GM21515 (cell line): ENCODE results near the gene IGFALS.

Source experiments
- ATAC-seq: cut with Tn5 transposase; IDR thresholded peaks from one replicate; pipeline ENCODE4 v1.9.1; 2021; ENCODE audit not compliant: unreplicated experiment

The IGFALS gene

DNA sequence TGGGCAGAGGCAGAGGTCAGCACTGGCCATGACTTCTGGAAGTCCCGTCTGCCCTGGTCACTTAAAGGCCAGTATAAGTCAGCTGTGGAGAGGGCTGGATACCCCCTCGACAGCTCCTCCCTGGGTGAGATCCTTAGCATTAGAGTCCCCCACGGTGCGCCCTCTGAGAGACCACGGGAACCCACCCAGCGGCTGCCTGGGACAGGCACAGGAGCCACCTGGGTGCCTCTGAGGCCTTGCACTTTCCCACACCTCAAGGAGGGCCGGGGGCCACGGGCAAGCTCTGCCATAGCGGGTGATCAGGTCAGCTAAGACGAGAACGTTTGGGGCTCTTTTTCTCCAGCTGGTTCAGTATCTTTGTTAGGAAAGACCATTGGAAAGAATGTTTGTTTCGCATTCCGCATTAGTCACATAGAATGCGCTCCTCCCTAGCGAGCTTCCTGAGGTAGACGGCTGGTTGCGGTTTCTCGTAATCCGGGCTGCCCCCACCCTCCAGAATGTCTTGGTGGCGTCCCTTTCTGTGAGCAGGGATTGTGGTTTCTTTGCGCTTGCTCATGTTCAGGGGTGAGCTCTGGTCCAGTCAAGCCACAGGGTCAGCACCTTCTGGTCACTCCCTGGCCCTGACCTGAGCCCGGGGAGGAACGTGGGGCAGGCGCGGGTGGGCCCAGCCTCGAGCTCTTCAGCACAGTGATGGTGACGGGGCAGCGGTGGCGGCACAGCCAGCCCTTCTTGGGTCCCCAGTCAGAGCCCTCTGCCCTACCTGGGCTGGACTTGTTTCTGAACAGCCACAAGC is 47.4 kb downstream of the IGFALS start:
- no peak for ATAC-seq

DNA sequence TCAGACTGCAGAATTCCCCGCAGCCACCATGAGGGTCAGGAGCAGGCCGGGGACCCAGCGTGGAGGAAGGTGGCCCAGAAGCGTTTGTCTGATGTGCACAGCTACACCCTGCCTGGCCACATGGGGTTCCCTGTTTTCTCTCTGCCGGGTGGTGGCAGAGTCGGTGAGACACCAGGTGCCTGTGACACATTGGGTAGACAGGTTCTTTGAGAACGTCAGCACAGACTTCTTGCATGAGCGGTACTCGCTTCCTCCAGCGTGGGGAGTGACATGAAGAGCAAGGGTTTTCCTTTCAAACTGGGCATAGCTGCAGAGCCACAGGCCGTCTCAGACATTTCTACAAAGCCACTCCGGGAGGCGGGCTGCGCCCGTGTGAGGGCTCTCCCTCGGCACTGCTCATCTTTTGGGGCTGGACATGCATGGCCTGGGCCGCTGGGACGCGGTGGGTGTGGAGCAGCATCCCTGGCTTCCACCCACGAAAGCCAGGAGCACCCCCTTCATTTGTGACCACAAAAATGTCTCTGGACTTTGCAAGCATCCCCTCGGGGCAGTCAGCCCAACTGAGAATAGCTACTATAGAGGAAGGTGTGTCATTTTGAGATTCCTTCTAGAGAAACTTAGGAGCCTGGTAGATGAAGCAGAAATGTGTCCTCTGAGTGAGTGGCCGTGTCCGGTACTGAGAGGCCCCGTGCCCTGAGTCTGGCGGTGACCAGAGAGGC is 48.2 kb downstream of the IGFALS start:
- ATAC-seq = no peak

DNA sequence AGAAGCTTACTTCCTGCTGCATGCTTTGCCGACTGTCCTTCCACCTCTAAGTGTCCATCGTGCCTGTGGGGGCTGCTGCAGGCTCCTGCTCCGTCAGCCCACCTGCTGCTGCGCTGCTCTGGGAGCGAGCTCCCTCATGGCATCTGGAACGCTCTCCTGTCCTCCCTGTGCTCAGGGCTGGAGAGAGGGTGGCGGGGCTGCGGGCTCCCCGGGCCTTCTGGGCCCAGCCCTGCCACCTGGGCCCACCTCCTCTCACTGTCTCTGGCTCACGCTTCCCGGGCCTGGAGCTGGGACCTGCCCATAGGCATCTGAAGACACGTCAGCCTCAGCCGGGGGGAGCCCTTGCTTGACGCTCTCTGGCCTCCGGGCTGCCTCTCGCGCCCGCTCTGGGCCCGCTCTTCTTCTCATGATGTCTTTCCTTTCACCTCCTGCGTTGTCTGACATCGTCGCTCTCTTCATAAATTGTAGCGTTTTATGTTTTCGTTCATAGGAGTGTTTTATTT is 49.1 kb downstream of the IGFALS start:
- no peak for ATAC-seq

DNA sequence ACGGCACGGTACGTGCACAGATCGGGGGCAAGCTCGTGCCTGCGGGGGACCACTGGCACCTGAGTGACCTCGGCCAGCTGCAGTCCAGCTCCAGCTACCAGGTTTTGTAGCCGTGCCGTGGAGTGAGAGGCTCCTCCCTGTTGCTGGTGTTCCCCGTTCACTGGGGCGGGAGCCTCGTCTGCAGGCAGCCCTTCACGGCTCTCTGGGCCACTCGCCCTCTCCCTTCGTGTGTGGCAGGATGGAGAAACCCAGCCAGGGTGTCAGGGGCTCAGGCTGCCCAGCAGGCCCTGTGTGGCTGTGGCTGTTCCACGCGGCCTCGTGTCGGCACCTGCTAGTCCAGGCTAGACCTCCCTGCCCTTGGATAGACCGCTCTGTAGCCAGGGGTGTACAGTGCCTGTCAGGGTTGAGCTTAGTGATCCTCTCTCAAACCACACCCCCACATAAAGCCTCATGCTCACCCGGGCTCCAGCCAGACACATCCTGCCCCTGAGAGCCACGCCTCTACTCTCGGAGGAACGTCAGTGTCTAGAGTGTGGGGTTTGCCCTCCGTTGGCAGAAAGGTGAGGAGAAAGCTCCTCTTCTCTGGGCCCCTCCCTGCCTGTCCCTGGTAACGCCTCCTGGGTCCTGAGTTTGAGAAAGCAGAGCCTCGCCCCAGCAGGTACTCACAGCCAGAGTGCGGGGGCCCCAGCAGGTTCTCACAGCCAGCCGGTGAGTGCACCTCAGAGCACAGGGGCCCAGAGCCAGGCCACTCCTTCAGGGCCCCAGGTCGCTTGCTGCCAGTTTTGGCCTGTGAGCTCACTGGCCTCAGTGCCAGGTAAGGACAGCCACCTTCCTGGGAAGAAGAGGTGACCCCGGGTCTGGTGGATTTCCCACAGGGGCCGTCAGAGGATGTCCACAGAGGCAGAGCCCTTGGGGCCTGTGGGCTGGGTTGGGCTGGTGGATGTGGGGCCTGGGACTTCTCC is 49.8 kb downstream of the IGFALS start:
- ATAC-seq = no peak

DNA sequence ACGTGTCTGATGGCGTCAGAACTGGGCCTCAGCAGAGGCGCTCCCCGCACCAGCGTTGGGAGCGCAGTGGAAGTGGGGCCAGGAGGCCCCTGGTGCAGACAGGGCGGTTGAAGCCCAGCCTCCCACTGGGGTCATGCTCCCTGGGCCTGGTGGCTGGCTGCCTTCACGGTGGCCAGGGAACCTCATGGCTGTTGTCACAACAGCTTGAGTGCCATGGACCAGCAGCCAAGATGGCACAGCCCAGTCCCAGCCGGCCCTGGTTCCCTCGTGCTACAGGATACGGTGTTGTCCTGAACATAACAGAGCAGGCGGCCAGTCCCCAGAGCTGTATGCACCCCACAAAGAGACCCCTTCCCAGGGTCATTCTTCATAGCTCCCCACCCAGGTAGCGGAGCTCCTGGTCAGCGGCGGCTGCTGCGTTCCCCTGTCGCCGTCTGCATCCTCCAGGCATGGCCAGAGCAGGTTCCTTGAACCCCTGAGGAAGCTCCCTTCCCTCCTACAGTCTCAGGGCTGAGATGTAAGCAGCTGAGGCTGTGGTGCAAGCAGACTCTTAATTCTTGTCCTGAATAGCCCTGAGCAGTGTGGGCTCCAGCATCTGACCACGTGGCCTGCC is 51.8 kb downstream of the IGFALS start:
- no peak for ATAC-seq

DNA sequence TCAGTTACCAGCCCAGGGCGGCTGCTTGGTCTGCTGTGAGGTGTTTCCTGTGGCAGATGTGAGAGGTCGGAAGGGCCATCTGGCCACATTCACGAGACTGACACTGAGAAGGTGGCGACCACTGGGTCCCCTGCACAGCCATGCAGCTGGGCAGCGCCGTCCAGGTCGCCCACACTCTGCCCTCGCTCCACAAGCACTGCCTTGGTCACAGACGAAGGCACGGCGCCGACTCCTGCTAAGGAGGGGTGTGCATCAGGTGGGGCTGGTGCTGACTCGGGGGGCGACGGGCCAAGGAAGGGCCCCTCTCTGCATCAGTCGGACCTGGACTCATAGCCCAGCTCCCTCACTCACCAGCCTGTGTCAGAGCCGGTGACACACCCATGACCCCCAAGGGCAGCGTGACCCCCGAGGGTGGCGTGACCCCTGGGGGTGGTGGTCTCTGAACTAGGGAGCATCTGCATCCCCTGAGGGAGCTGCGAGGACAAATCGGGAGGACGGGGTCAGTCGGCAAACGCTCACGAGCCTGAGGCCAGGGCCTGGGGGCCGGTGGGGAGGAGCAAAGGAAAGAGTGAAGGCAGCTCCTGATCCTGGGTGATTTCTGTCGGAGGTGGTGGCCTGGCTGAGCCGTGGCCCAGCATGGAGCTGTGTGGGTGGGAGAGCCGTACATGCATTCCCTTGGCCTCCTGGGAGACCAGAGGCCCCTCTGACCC is 52.6 kb downstream of the IGFALS start:
- ATAC-seq = no peak
